ENCODE data around the gene CCDC33. TPM values are rescaled to one million over a fixed set of nuclear protein-coding genes. Genes with fewer than 3 reads are reported as not detected.

Gene CCDC33
- total RNA-seq, 1 experiment from 2014 or later, result not detected

- Mint-ChIP-seq H3K4me3 (ENCODE audit: unreplicated experiment) (no peak overlapping the region), H3K9me3 (ENCODE audit: unreplicated experiment) (no peaks in the 10 kb centered on the region), H3K27me3 (ENCODE audit: insufficient read depth, unreplicated experiment) (peaks cover 4% of the 10 kb centered on the region), H3K4me1 (ENCODE audit: low read depth, unreplicated experiment) (peaks cover 10% of the 10 kb centered on the region), H3K36me3 (ENCODE audit: insufficient read depth, unreplicated experiment) (peaks cover 6% of the 10 kb centered on the region), H3K27ac (ENCODE audit: unreplicated experiment) (no peak overlapping the region)
- no peak for TF ChIP-seq CTCF (IDR thresholded peaks at IDR 0.05; ENCODE audit: insufficient read depth in 1 of 2, low read depth in 1 of 2, low read length in 1 of 2, severe bottlenecking in 1 of 2, unreplicated experiment in 1 of 2)
- ChIA-PET CTCF (no interaction called here), POLR2A (no interaction called here)
- H3K4me1 ChIP-seq, result no peaks in the 10 kb centered on the region
- no peak for DNase-seq
- H3K4me3 ChIP-seq (ENCODE audit: low read depth, low read length), result no peak overlapping the region
- intact Hi-C loops (cut with micrococcal nuclease; ENCODE audit: unreplicated experiment), result no loop called here
- H3K36me3 ChIP-seq (ENCODE audit: control insufficient read depth, insufficient read depth, low read length), result no peaks in the 10 kb centered on the region
- H3K27me3 ChIP-seq (replicated peaks; ENCODE audit: control insufficient read depth, insufficient read depth, low read length), result no peaks in the 10 kb centered on the region
- no peaks in the 10 kb centered on the region for H3K9me3 ChIP-seq
- BruUV-seq (replicated peaks), result no TSS peak
These were observed 27.6 kb upstream of the CCDC33 start for GRCh38 chr15:74208496-74208895.

GRCh38 chr15:74208901-74209559 is 27.1 kb upstream of the CCDC33 start:
- POLR2A ChIA-PET, result no interaction called here
- CTCF ChIA-PET, result interaction anchor here (0.6 kb wide), 1 partner anchor 101 kb away, joined by 10 read pairs; no protein-coding TSS in a partner anchor
- DNase-seq, result no peak
- Histone ChIP-seq H3K9me3 (no peaks in the 10 kb centered on the region), H3K27me3 (replicated peaks; ENCODE audit: control insufficient read depth, insufficient read depth, low read length) (no peaks in the 10 kb centered on the region), H3K4me1 (no peaks in the 10 kb centered on the region), H3K36me3 (ENCODE audit: control insufficient read depth, insufficient read depth, low read length) (no peaks in the 10 kb centered on the region), H3K4me3 (ENCODE audit: low read depth, low read length) (no peak overlapping the region)
- Mint-ChIP-seq H3K9me3 (ENCODE audit: unreplicated experiment) (no peaks in the 10 kb centered on the region), H3K36me3 (ENCODE audit: insufficient read depth, unreplicated experiment) (peaks cover 6% of the 10 kb centered on the region), H3K27me3 (ENCODE audit: insufficient read depth, unreplicated experiment) (peaks cover 4% of the 10 kb centered on the region), H3K27ac (ENCODE audit: unreplicated experiment) (no peak overlapping the region), H3K4me1 (ENCODE audit: low read depth, unreplicated experiment) (peaks cover 7% of the 10 kb centered on the region), H3K4me3 (ENCODE audit: unreplicated experiment) (no peak overlapping the region)
- intact Hi-C loops (cut with micrococcal nuclease; ENCODE audit: unreplicated experiment), result no loop called here
- no peak for TF ChIP-seq CTCF (IDR thresholded peaks at IDR 0.05; ENCODE audit: insufficient read depth in 1 of 2, low read depth in 1 of 2, low read length in 1 of 2, severe bottlenecking in 1 of 2, unreplicated experiment in 1 of 2)
- no TSS peak for BruUV-seq (replicated peaks)

GRCh38 chr15:74209560-74209958 is 26.6 kb upstream of the CCDC33 start:
- ChIA-PET POLR2A (no interaction called here), CTCF (interaction anchor here (0.6 kb wide), 1 partner anchor 100 kb away, joined by 10 read pairs; no protein-coding TSS in a partner anchor)
- TF ChIP-seq CTCF (IDR thresholded peaks at IDR 0.05; ENCODE audit: insufficient read depth in 1 of 2, low read depth in 1 of 2, low read length in 1 of 2, severe bottlenecking in 1 of 2, unreplicated experiment in 1 of 2), result no peak
- H3K4me1 ChIP-seq, result no peaks in the 10 kb centered on the region
- BruUV-seq (replicated peaks), result no TSS peak
- Mint-ChIP-seq H3K36me3 (ENCODE audit: insufficient read depth, unreplicated experiment) (peaks cover 6% of the 10 kb centered on the region), H3K27me3 (ENCODE audit: insufficient read depth, unreplicated experiment) (peaks cover 4% of the 10 kb centered on the region), H3K4me3 (ENCODE audit: unreplicated experiment) (no peak overlapping the region), H3K4me1 (ENCODE audit: low read depth, unreplicated experiment) (peaks cover 7% of the 10 kb centered on the region), H3K27ac (ENCODE audit: unreplicated experiment) (no peak overlapping the region), H3K9me3 (ENCODE audit: unreplicated experiment) (no peaks in the 10 kb centered on the region)
- DNase-seq, result no peak
- H3K27me3 ChIP-seq (replicated peaks; ENCODE audit: control insufficient read depth, insufficient read depth, low read length), result no peaks in the 10 kb centered on the region
- H3K9me3 ChIP-seq, result no peaks in the 10 kb centered on the region
- intact Hi-C loops (cut with micrococcal nuclease; ENCODE audit: unreplicated experiment), result no loop called here
- H3K4me3 ChIP-seq (ENCODE audit: low read depth, low read length), result no peak overlapping the region
- no peaks in the 10 kb centered on the region for H3K36me3 ChIP-seq (ENCODE audit: control insufficient read depth, insufficient read depth, low read length)
